T-helper 9 cell (primary cell): Measurements from ENCODE around the gene FOXD4L3.
"Not testable (repeated sequence)": the region's sequence is repeated elsewhere in the genome, so short reads cannot be mapped to it uniquely, and the experiment has no call there.

Source experiments
- DNase-seq: peaks from one replicate; pipeline ENCODE4 v3.0.0-alpha.2; 2020

Gene FOXD4L3

DNA sequence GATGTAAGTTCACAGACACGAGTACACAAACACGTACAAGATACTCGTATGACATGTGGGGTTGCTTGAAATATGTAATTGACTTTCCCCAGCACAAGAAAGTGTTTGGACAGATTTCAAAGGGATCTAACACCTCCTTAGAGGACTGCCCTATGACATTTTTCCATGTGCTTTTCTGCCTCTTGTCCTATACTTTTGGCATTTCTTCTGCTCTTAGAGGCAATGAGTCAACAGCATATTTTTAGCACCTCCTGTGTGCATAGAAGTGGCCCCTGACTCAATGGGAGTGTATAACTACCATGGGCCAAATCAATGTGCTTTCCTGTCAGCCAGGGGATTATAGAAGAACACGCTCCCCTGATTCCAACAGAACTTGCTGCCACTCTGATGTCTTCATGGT is 49.0 kb downstream of the FOXD4L3 start:
- not testable (repeated sequence) for DNase-seq
